Tibial nerve (tissue), 4 donors: ENCODE results near the gene GLP1R. TPM values are rescaled to one million over a fixed set of nuclear protein-coding genes. Genes with fewer than 3 reads are reported as not detected.
A peak's percentile ranks its signal among the peaks of the same experiment; 100 is the strongest.

Experiments used
- DNase-seq, 2 donors: peaks; one replicate each; pipeline ENCODE4 v3.0.0-alpha.2; 2019; ENCODE audit warnings: low spot score in 2 of 2
- H3K27ac ChIP-seq, 4 donors: fragments of 200-600 bp; sonication (generic) in 3 of 4; one replicate each; pipeline ENCODE4 v1.5.1; 2017 to 2019; ENCODE audit warnings: mild to moderate bottlenecking in 1 of 4
- H3K27me3 ChIP-seq, 2 donors: fragments of 200-600 bp; sonication (generic) in 1 of 2; one replicate each; pipeline versions ENCODE4 v1.5.1 to v1.6.0; 2017 to 2019
- H3K36me3 ChIP-seq, 3 donors: fragments of 200-600 bp; sonication (generic); one replicate each; pipeline ENCODE4 v1.5.1; 2018 to 2019
- H3K4me1 ChIP-seq, 4 donors: fragments of 200-600 bp; sonication (generic) in 3 of 4; one replicate each; pipeline ENCODE4 v1.5.1; 2017 to 2019
- H3K4me3 ChIP-seq, 4 donors: fragments of 200-600 bp; sonication (generic) in 3 of 4; one replicate each; pipeline ENCODE4 v1.5.1; 2017 to 2019; ENCODE audit warnings: mild to moderate bottlenecking in 1 of 4, moderate library complexity in 1 of 4
- H3K9me3 ChIP-seq, 4 donors: fragments of 200-600 bp; sonication (generic) in 3 of 4; one replicate each; pipeline ENCODE4 v1.5.1; 2017 to 2019
- CTCF ChIP-seq, 5 experiments: fragments of 200-600 bp in 3 of 5; fragments of 450-650 bp in 2 of 5; sonication (generic) in 3 of 5; IDR thresholded peaks; one replicate each; pipeline ENCODE4 v1.5.1; 2016 to 2019; ENCODE audit warnings: antibody characterized with exemption in 5 of 5, mild to moderate bottlenecking in 3 of 5, moderate library complexity in 2 of 5
- EP300 ChIP-seq, 2 donors: sonication (generic); formaldehyde crosslinking; IDR thresholded peaks; one replicate each; pipeline ENCODE4 v1.6.1; 2017; ENCODE audit warnings: antibody characterized with exemption in 2 of 2, mild to moderate bottlenecking in 1 of 2
- POLR2A ChIP-seq, 2 donors: fragments of 450-650 bp; IDR thresholded peaks; one replicate each; pipeline ENCODE4 v1.6.1; 2017; ENCODE audit warnings: antibody characterized with exemption in 2 of 2, mild to moderate bottlenecking in 2 of 2, moderate library complexity in 2 of 2
- WGBS, 2 donors: methylation state at CpG; one replicate each; pipeline ENCODE4 v1.1.5; 2018; 5-methylcytosine and 5-hydroxymethylcytosine counted together
- total RNA-seq, 4 donors: library from RNA; depleted of rRNA; stranded (reverse); fragments of >200 nt; gene quantifications; one replicate each; pipeline ENCODE4 v1.1.0, GENCODE V29; 2016

The GLP1R gene
- total RNA-seq, 4 donors from 2014 or later = 0.20 to 4.2 (median 1.3) TPM

DNA sequence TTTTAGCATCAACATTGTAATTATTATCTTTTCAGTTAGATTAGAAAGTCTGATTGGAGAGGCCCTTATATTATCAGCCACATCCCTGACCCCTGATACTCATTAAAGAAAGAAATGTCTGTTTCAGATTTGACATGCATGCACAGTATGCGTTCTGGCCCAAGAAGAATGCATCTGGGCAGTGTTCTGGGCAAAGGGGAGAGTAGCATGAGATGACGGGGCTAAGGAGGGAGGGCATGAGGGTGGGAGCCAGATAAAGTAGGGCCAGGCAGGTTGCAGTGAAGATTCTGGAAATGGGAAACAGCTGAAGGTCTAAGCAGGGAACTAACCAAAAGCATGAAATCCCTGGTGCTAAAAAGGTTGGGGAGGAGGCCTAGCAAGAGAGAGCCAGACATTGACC lies 59.1 kb downstream of the GLP1R start:
- Histone ChIP-seq H3K4me3 (no peak overlapping the region), H3K36me3 (peaks cover 0 to 46% (median 9%) of the 10 kb centered on the region in 3 donors), H3K4me1 (no peaks in the 10 kb centered on the region), H3K9me3 (no peaks in the 10 kb centered on the region), H3K27me3 (no peaks in the 10 kb centered on the region), H3K27ac (no peak overlapping the region)
- 25 to 29% methylated on average over 2 of the region's 2 CpGs for WGBS, 2 donors
- TF ChIP-seq CTCF (IDR thresholded peaks at IDR 0.05) = no peak
- no peak for TF ChIP-seq POLR2A (IDR thresholded peaks at IDR 0.05)
- TF ChIP-seq EP300 (IDR thresholded peaks at IDR 0.05) = no peak
- DNase-seq = no peak

- Histone ChIP-seq H3K27ac (no peak overlapping the region), H3K36me3 (peaks cover 0 to 46% (median 9%) of the 10 kb centered on the region in 3 donors), H3K9me3 (no peaks in the 10 kb centered on the region), H3K27me3 (no peaks in the 10 kb centered on the region), H3K4me3 (no peak overlapping the region), H3K4me1 (peaks cover 0 to 5% (median under 1%) of the 10 kb centered on the region in 4 donors)
- TF ChIP-seq POLR2A (IDR thresholded peaks at IDR 0.05) (no peak), EP300 (IDR thresholded peaks at IDR 0.05) (no peak), CTCF (IDR thresholded peaks at IDR 0.05) (no peak)
- 83 to 85% methylated on average over 7 of the region's 7 CpGs for WGBS, 2 donors
- DNase-seq = no peak
These were observed 59.7 kb downstream of the GLP1R start for GRCh38 chr6:39108041-39108839.

GRCh38 chr6:39111280-39111679 lies 62.7 kb downstream of the GLP1R start:
- Histone ChIP-seq H3K27ac (peak overlapping the region in 1 of 4 donors; percentile 36), H3K9me3 (no peaks in the 10 kb centered on the region), H3K36me3 (peaks cover 0 to 28% (median 9%) of the 10 kb centered on the region in 3 donors), H3K27me3 (no peaks in the 10 kb centered on the region), H3K4me1 (peaks cover 0 to 25% (median 9%) of the 10 kb centered on the region in 4 donors), H3K4me3 (no peak overlapping the region)
- 73 to 81% methylated on average over 5 of the region's 5 CpGs for WGBS, 2 donors
- TF ChIP-seq EP300 (IDR thresholded peaks at IDR 0.05) (no peak), CTCF (IDR thresholded peaks at IDR 0.05) (no peak), POLR2A (IDR thresholded peaks at IDR 0.05) (no peak)
- no peak for DNase-seq

DNA sequence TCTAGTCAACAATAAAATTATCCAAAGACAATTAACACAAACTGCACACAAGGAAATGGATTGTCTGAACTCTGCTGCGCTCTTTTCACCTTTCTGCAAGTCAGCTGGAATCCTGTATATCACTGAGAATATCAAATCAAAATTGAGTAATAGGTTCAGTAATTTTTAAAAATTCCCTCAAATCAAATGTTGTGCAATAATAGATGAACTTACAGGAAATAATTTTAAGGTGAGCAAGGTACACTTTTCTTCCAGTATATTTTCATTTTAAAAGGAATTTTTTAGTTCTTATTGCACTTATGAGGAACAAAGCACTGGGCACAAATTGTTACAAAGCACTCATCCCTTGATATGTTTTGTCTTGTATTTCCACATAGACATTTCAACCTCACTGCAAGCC lies 65.2 kb downstream of the GLP1R start:
- no peak for DNase-seq
- no peaks in the 10 kb centered on the region for H3K9me3 ChIP-seq
- H3K4me1 ChIP-seq = peaks cover 0 to 25% (median 9%) of the 10 kb centered on the region in 4 donors
- peak overlapping the region in 2 of 4 donors; percentile 92 for H3K27ac ChIP-seq
- H3K4me3 ChIP-seq = peak overlapping the region in 3 of 4 donors; percentile 54 to 77 (median 61)
- 93 to 95% methylated on average over 1 of the region's 1 CpG for WGBS, 2 donors
- H3K27me3 ChIP-seq = no peaks in the 10 kb centered on the region
- peaks cover 0 to 19% (median 9%) of the 10 kb centered on the region in 3 donors for H3K36me3 ChIP-seq
- TF ChIP-seq POLR2A (IDR thresholded peaks at IDR 0.05) (no peak), EP300 (IDR thresholded peaks at IDR 0.05) (no peak), CTCF (IDR thresholded peaks at IDR 0.05) (no peak)

- peak overlapping the region; percentile 92 to 98 (median 94) for H3K27ac ChIP-seq
- peaks cover 0 to 14% (median 5%) of the 10 kb centered on the region in 3 donors for H3K36me3 ChIP-seq
- no peak for TF ChIP-seq POLR2A (IDR thresholded peaks at IDR 0.05)
- no peak for TF ChIP-seq EP300 (IDR thresholded peaks at IDR 0.05)
- no peak for TF ChIP-seq CTCF (IDR thresholded peaks at IDR 0.05)
- H3K27me3 ChIP-seq = no peaks in the 10 kb centered on the region
- DNase-seq = no peak
- 2% methylated on average over 11 of the region's 11 CpGs for WGBS, 2 donors
- H3K4me3 ChIP-seq = peak overlapping the region; percentile 54 to 96 (median 69)
- H3K9me3 ChIP-seq = no peaks in the 10 kb centered on the region
- peaks cover 0 to 25% (median 9%) of the 10 kb centered on the region in 4 donors for H3K4me1 ChIP-seq
These were observed 65.8 kb downstream of the GLP1R start for GRCh38 chr6:39114388-39114703.
